Suprapubic skin (tissue), 4 donors: ENCODE measurements around the gene PLEKHG4B. TPM values are rescaled to one million over a fixed set of nuclear protein-coding genes. Genes with fewer than 3 reads are reported as not detected.

ENCODE experiments used
- DNase-seq, 2 donors: peaks; one replicate each; pipeline ENCODE4 v3.0.0-alpha.2; 2019; ENCODE audit warnings: low spot score in 2 of 2
- H3K27ac ChIP-seq: fragments of 200-600 bp; sonication (generic); one replicate; pipeline ENCODE4 v1.5.1; 2019
- H3K27me3 ChIP-seq: fragments of 200-600 bp; sonication (generic); one replicate; pipeline ENCODE4 v1.5.1; 2019
- H3K36me3 ChIP-seq: fragments of 200-600 bp; sonication (generic); one replicate; pipeline ENCODE4 v1.5.1; 2019
- H3K4me1 ChIP-seq: fragments of 200-600 bp; sonication (generic); one replicate; pipeline ENCODE4 v1.5.1; 2019
- H3K4me3 ChIP-seq: fragments of 200-600 bp; sonication (generic); one replicate; pipeline ENCODE4 v1.5.1; 2019; ENCODE audit warnings: mild to moderate bottlenecking
- H3K9me3 ChIP-seq: fragments of 200-600 bp; sonication (generic); one replicate; pipeline ENCODE4 v1.5.1; 2019
- CTCF ChIP-seq, 2 donors: fragments of 200-600 bp in 1 of 2; fragments of 450-650 bp in 1 of 2; sonication (generic) in 1 of 2; IDR thresholded peaks; one replicate each; pipeline ENCODE4 v1.5.1; 2016 to 2019; ENCODE audit warnings: antibody characterized with exemption in 2 of 2, mild to moderate bottlenecking in 1 of 2, moderate library complexity in 1 of 2
- EP300 ChIP-seq: sonication (generic); formaldehyde crosslinking; IDR thresholded peaks from one replicate; pipeline ENCODE4 v1.6.1; 2017; ENCODE audit warnings: antibody characterized with exemption
- POLR2A ChIP-seq, 2 donors: fragments of 450-650 bp; IDR thresholded peaks; one replicate each; pipeline ENCODE4 v1.6.1; 2017; ENCODE audit warnings: antibody characterized with exemption in 2 of 2, mild to moderate bottlenecking in 2 of 2, moderate library complexity in 2 of 2
- POLR2AphosphoS5 ChIP-seq, 3 donors: sonication (generic); formaldehyde crosslinking; IDR thresholded peaks; one replicate each; pipeline ENCODE4 v1.6.1; 2017; ENCODE audit warnings: antibody characterized with exemption in 3 of 3
- WGBS: methylation state at CpG from one replicate; pipeline ENCODE4 v1.1.5; 2018; 5-methylcytosine and 5-hydroxymethylcytosine counted together
- total RNA-seq, 4 donors: library from RNA; depleted of rRNA; stranded (reverse); fragments of >200 nt; gene quantifications; one replicate each; pipeline ENCODE4 v1.1.0, GENCODE V29; 2016

The PLEKHG4B gene
- total RNA-seq, 4 donors from 2014 or later = 0.45 to 2.4 (median 1.2) TPM

GRCh38 chr5:138936-139335 lies 47.0 kb downstream of the PLEKHG4B start:
- Histone ChIP-seq H3K27ac (no peak overlapping the region), H3K4me1 (no peaks in the 10 kb centered on the region), H3K4me3 (no peak overlapping the region), H3K27me3 (no peaks in the 10 kb centered on the region), H3K9me3 (no peaks in the 10 kb centered on the region), H3K36me3 (no peaks in the 10 kb centered on the region)
- TF ChIP-seq CTCF (IDR thresholded peaks at IDR 0.05) (no peak), EP300 (no peak), POLR2AphosphoS5 (IDR thresholded peaks at IDR 0.05) (no peak), POLR2A (IDR thresholded peaks at IDR 0.05) (no peak)
- DNase-seq = no peak
- 93% methylated on average over 8 of the region's 12 CpGs for WGBS

DNA sequence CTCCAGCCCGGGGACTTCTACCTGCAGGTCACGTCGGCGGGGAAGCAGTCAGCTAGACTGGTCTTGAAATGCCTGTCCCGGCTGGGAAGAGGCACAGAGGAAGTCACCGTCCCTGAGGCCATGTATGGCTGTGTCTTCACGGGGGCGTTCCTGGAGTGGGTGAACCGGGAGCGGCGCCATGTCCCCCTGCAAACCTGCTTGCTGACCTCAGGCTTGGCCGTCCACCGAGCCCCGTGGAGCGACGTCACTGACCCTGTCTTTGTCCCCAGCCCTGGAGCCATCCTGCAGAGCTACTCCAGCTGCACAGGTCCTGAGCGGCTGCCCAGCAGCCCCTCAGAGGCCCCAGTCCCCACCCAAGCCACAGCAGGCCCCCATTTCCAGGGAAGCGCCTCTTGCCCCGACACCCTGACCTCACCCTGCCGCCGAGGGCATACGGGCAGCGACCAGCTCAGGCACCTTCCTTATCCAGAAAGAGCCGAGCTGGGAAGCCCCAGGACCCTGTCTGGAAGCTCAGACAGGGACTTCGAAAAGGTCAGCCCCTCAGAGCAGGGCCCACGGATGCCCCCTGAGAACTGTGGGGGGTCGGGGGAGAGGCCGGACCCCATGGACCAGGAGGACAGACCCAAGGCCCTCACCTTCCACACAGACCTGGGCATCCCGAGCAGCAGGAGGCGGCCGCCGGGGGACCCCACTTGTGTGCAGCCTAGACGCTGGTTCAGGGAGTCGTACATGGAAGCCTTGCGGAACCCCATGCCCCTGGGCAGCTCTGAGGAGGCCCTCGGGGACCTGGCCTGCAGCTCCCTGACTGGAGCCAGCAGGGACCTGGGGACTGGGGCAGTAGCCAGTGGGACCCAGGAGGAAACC lies 47.8 kb downstream of the PLEKHG4B start:
- H3K27me3 ChIP-seq = no peaks in the 10 kb centered on the region
- H3K9me3 ChIP-seq = no peaks in the 10 kb centered on the region
- no peaks in the 10 kb centered on the region for H3K4me1 ChIP-seq
- TF ChIP-seq POLR2AphosphoS5 (IDR thresholded peaks at IDR 0.05) (no peak), EP300 (no peak), CTCF (IDR thresholded peaks at IDR 0.05) (no peak), POLR2A (IDR thresholded peaks at IDR 0.05) (no peak)
- H3K36me3 ChIP-seq = no peaks in the 10 kb centered on the region
- H3K4me3 ChIP-seq = no peak overlapping the region
- DNase-seq = no peak
- WGBS = 85% methylated on average over 12 of the region's 36 CpGs
- no peak overlapping the region for H3K27ac ChIP-seq

- TF ChIP-seq POLR2A (IDR thresholded peaks at IDR 0.05) = no peak
- TF ChIP-seq CTCF (IDR thresholded peaks at IDR 0.05) = no peak
- H3K27me3 ChIP-seq = no peaks in the 10 kb centered on the region
- no peaks in the 10 kb centered on the region for H3K36me3 ChIP-seq
- DNase-seq = no peak
- no peak overlapping the region for H3K4me3 ChIP-seq
- H3K9me3 ChIP-seq = no peaks in the 10 kb centered on the region
- 97% methylated on average over 6 of the region's 7 CpGs for WGBS
- no peaks in the 10 kb centered on the region for H3K4me1 ChIP-seq
- no peak overlapping the region for H3K27ac ChIP-seq
Measured at GRCh38 chr5:140443-140829, 48.5 kb downstream of the PLEKHG4B start.

- no peak for DNase-seq
- Histone ChIP-seq H3K36me3 (no peaks in the 10 kb centered on the region), H3K9me3 (no peaks in the 10 kb centered on the region), H3K27me3 (no peaks in the 10 kb centered on the region), H3K27ac (no peak overlapping the region), H3K4me3 (no peak overlapping the region), H3K4me1 (no peaks in the 10 kb centered on the region)
- 93% methylated on average over 11 of the region's 13 CpGs for WGBS
- TF ChIP-seq POLR2A (IDR thresholded peaks at IDR 0.05) (no peak), EP300 (no peak), CTCF (IDR thresholded peaks at IDR 0.05) (no peak), POLR2AphosphoS5 (IDR thresholded peaks at IDR 0.05) (no peak)
Measured at GRCh38 chr5:141211-141610, 49.2 kb downstream of the PLEKHG4B start.

- no peak overlapping the region for H3K27ac ChIP-seq
- WGBS = 84% methylated on average over 12 of the region's 12 CpGs
- DNase-seq = no peak
Measured at GRCh38 chr5:141761-142160, 49.8 kb downstream of the PLEKHG4B start.

More at GRCh38 chr5:141761-142160, 49.8 kb downstream of the PLEKHG4B start:
- Histone ChIP-seq H3K4me3 (no peak overlapping the region), H3K9me3 (peaks cover 1% of the 10 kb centered on the region), H3K27me3 (no peaks in the 10 kb centered on the region), H3K4me1 (no peaks in the 10 kb centered on the region), H3K36me3 (no peaks in the 10 kb centered on the region)
- TF ChIP-seq EP300 (no peak), POLR2AphosphoS5 (IDR thresholded peaks at IDR 0.05) (no peak), CTCF (IDR thresholded peaks at IDR 0.05) (no peak), POLR2A (IDR thresholded peaks at IDR 0.05) (no peak)
